RWPE2 (cell line): ENCODE measurements around the gene VOPP1.
"Not testable (repeated sequence)": the region's sequence is repeated elsewhere in the genome, so short reads cannot be mapped to it uniquely, and the experiment has no call there.

Experiments
- ATAC-seq: fragments of 200-7000 bp; cut with Tn5 transposase; 3 replicates; pipeline ENCODE4 v1.9.1; 2021; ENCODE audit warnings: low read depth
- DNase-seq: peaks from one replicate; pipeline ENCODE4 v3.0.0-alpha.2; 2020; ENCODE audit warnings: low spot score
- H3K27ac ChIP-seq: fragments of 450-650 bp; 2 replicates; pipeline ENCODE4 v1.5.1; 2017; ENCODE audit warnings: mild to moderate bottlenecking; ENCODE audit not compliant: poor library complexity, severe bottlenecking
- H3K27me3 ChIP-seq: fragments of 250-450 bp; sonication (Bioruptor Pico); 2 replicates; pipeline ENCODE4 v1.5.1; 2021; ENCODE audit warnings: mild to moderate bottlenecking, moderate library complexity; ENCODE audit not compliant: insufficient read depth, poor library complexity, severe bottlenecking
- H3K36me3 ChIP-seq: fragments of 250-450 bp; sonication (Bioruptor Pico); 2 replicates; pipeline ENCODE4 v1.5.1; 2020; ENCODE audit warnings: low read depth, mild to moderate bottlenecking, moderate library complexity
- H3K4me1 ChIP-seq: fragments of 250-450 bp; sonication (Bioruptor Pico); 2 replicates; pipeline ENCODE4 v1.5.1; 2021; ENCODE audit warnings: mild to moderate bottlenecking, moderate library complexity; ENCODE audit not compliant: insufficient read depth, poor library complexity, severe bottlenecking
- H3K4me3 ChIP-seq: fragments of 250-450 bp; sonication (Bioruptor Pico); 2 replicates; pipeline ENCODE4 v1.5.1; 2021; ENCODE audit warnings: mild to moderate bottlenecking, moderate library complexity; ENCODE audit not compliant: severe bottlenecking
- H3K9me3 ChIP-seq: fragments of 250-450 bp; sonication (Bioruptor Pico); 2 replicates; pipeline ENCODE4 v1.5.1; 2021; ENCODE audit warnings: mild to moderate bottlenecking, moderate library complexity; ENCODE audit not compliant: severe bottlenecking
- TF ChIP-seq, protein P1 (sequence below): fragments of 450-650 bp; IDR thresholded peaks from one replicate; pipeline ENCODE4 v1.5.1; 2017; ENCODE audit warnings: mild to moderate bottlenecking, moderate library complexity; ENCODE audit not compliant: poor library complexity, severe bottlenecking

VOPP1 gene

GRCh38 chr7:55474944-55475854, 97.1 kb downstream of the VOPP1 start:
- no peak overlapping the region for H3K4me3 ChIP-seq
- no peaks in the 10 kb centered on the region for H3K4me1 ChIP-seq
- TF ChIP-seq, protein P1, sequence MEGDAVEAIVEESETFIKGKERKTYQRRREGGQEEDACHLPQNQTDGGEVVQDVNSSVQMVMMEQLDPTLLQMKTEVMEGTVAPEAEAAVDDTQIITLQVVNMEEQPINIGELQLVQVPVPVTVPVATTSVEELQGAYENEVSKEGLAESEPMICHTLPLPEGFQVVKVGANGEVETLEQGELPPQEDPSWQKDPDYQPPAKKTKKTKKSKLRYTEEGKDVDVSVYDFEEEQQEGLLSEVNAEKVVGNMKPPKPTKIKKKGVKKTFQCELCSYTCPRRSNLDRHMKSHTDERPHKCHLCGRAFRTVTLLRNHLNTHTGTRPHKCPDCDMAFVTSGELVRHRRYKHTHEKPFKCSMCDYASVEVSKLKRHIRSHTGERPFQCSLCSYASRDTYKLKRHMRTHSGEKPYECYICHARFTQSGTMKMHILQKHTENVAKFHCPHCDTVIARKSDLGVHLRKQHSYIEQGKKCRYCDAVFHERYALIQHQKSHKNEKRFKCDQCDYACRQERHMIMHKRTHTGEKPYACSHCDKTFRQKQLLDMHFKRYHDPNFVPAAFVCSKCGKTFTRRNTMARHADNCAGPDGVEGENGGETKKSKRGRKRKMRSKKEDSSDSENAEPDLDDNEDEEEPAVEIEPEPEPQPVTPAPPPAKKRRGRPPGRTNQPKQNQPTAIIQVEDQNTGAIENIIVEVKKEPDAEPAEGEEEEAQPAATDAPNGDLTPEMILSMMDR = no peak
- H3K36me3 ChIP-seq = peaks cover 2% of the 10 kb centered on the region
- H3K27ac ChIP-seq = no peak overlapping the region
- no peak for ATAC-seq
- no peak for DNase-seq
- no peaks in the 10 kb centered on the region for H3K27me3 ChIP-seq
- no peaks in the 10 kb centered on the region for H3K9me3 ChIP-seq

DNA sequence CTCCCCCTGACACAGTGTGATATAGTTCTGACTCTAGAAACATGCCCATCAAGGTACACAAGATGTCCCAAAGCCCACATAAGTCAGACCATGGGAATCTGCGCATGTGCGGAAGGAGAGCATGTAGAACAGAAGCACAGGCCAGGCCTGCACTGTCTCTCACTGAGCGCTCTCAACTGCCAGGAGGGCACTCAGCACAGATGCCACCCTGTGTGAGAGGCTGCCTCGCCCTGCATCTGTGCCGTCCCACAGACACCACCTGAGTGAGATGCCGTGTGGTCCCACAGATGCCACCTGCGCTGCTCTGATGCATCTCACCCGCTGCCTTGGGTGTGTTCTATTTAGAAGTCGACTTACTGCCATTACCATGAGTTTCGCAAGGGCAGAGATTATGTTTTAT, 98.4 kb downstream of the VOPP1 start:
- ATAC-seq = no peak
- no peak overlapping the region for H3K27ac ChIP-seq
- peaks cover 3% of the 10 kb centered on the region; the same call in 1 of the 2 replicates for H3K36me3 ChIP-seq
- TF ChIP-seq, protein P1 = no peak
- no peaks in the 10 kb centered on the region for H3K4me1 ChIP-seq
- no peaks in the 10 kb centered on the region for H3K9me3 ChIP-seq
- H3K4me3 ChIP-seq = no peak overlapping the region
- H3K27me3 ChIP-seq = no peaks in the 10 kb centered on the region
- DNase-seq = no peak

GRCh38 chr7:55472928-55473725, 99.2 kb downstream of the VOPP1 start:
- H3K27ac ChIP-seq = no peak overlapping the region
- ATAC-seq = no peak

DNA sequence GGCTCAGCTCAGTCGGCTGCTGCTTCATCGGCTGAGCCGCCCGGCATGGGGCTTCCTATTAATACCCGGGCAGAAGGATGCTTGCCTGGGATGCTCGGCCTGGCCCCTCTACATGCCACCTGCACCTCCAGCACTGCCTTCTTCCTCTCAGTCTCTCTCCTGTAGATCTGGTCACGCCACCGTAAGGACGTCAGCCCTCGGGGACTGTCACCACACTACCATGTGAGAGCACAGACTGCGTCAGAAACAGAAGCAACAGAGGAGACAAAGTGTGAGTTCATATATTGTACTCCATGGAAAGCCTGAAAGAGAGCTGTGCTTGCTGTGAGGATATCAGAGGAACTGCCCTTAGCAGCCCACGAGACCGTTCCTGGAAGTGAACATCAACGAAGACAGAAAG, 99.9 kb downstream of the VOPP1 start:
- not testable (repeated sequence) for H3K9me3 ChIP-seq, DNase-seq, H3K36me3 ChIP-seq, H3K4me3 ChIP-seq, ATAC-seq, H3K4me1 ChIP-seq, H3K27ac ChIP-seq, H3K27me3 ChIP-seq

More at GRCh38 chr7:55472928-55473725, 99.2 kb downstream of the VOPP1 start:
- Histone ChIP-seq H3K4me3 (no peak overlapping the region), H3K27me3 (no peaks in the 10 kb centered on the region), H3K4me1 (no peaks in the 10 kb centered on the region), H3K9me3 (no peaks in the 10 kb centered on the region), H3K36me3 (peaks cover 3% of the 10 kb centered on the region; the same call in 1 of the 2 replicates)
- DNase-seq = no peak
- TF ChIP-seq, protein P1 = no peak

- H3K36me3 ChIP-seq, H3K27ac ChIP-seq, H3K4me1 ChIP-seq, DNase-seq, H3K27me3 ChIP-seq, ATAC-seq, H3K9me3 ChIP-seq, H3K4me3 ChIP-seq: not testable (repeated sequence)
Observed at GRCh38 chr7:55471594-55471993, 100.7 kb downstream of the VOPP1 start.
